D721Med (cell line): ENCODE data around the gene SHANK2.

ENCODE experiments used
- DNase-seq: peaks from one replicate; pipeline ENCODE4 v3.0.0; 2011; ENCODE audit warnings: low spot score; ENCODE audit not compliant: insufficient read length
- FAIRE-seq: peaks from 2 replicates; lab custom pipeline; 2011; peaks lifted over from hg19 to GRCh38; lab: Jason Lieb, UNC
- TF ChIP-seq, protein P1 (sequence below): IDR thresholded peaks from 2 replicates; pipeline ENCODE4 v1.5.1; 2012; ENCODE audit warnings: mild to moderate bottlenecking, control low read depth; ENCODE audit not compliant: insufficient read depth; ENCODE audit errors: missing control alignments

Gene SHANK2

DNA sequence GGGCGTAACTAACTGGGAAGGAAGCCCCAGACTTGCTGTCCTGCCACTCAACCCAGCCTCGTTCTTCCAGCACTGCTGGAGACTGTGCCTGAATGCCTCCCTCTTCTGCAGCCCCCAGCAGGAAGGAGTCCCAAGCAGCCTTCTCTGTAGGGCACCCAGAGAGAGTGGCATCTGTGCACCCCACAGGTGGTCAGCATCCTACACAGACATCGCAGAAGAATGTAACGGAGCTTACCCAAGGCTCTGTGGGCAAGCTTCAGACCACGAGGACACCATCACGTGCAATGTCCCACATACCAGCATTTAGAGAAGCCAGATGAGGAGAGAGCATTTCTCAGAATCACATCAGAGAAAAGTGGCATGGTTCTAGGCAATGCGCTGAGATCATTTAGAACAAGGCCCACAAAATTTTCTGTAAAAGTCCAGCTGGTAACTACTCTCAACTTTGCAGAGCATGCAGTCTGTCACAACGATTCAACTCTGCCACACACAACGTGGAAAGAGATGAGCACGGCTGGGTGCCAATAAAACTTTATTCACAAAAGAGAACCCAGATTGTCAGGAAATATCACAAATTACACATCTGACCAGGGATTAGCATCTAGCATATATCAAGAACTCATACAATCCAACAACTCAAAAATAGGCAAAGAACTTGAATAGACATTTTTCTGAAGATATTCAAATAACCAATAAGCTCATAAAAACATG lies 33.4 kb downstream of the SHANK2 start:
- no peak for FAIRE-seq
- DNase-seq: no peak
- TF ChIP-seq, protein P1, sequence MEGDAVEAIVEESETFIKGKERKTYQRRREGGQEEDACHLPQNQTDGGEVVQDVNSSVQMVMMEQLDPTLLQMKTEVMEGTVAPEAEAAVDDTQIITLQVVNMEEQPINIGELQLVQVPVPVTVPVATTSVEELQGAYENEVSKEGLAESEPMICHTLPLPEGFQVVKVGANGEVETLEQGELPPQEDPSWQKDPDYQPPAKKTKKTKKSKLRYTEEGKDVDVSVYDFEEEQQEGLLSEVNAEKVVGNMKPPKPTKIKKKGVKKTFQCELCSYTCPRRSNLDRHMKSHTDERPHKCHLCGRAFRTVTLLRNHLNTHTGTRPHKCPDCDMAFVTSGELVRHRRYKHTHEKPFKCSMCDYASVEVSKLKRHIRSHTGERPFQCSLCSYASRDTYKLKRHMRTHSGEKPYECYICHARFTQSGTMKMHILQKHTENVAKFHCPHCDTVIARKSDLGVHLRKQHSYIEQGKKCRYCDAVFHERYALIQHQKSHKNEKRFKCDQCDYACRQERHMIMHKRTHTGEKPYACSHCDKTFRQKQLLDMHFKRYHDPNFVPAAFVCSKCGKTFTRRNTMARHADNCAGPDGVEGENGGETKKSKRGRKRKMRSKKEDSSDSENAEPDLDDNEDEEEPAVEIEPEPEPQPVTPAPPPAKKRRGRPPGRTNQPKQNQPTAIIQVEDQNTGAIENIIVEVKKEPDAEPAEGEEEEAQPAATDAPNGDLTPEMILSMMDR: no peak

DNA sequence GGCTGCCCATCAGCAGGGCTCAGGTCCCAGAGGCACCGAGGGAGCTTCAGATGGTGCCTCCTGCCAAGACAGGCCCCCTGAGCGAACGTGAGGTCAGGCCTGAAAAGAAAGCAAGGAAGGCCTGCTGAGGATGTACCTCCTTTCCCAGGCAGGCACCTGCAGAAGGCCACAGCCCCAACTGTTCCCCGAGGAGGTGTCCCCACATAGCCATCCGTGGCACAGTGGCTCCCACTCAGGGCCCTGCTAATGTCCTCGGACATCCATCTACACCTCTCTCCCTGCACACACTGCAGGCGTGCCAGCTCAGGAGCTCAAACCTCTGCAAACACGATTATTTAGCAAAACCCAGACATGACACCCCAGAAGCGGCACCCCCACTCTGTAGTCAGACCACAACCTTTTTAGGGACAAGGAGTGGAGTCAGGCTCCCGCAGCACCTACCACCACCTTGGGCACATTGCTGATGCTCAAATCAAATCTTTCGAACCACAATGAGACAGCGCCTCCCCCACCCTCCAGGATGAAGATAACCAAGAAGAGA lies 36.9 kb downstream of the SHANK2 start:
- FAIRE-seq: no peak
- TF ChIP-seq, protein P1: no peak
- no peak for DNase-seq

DNA sequence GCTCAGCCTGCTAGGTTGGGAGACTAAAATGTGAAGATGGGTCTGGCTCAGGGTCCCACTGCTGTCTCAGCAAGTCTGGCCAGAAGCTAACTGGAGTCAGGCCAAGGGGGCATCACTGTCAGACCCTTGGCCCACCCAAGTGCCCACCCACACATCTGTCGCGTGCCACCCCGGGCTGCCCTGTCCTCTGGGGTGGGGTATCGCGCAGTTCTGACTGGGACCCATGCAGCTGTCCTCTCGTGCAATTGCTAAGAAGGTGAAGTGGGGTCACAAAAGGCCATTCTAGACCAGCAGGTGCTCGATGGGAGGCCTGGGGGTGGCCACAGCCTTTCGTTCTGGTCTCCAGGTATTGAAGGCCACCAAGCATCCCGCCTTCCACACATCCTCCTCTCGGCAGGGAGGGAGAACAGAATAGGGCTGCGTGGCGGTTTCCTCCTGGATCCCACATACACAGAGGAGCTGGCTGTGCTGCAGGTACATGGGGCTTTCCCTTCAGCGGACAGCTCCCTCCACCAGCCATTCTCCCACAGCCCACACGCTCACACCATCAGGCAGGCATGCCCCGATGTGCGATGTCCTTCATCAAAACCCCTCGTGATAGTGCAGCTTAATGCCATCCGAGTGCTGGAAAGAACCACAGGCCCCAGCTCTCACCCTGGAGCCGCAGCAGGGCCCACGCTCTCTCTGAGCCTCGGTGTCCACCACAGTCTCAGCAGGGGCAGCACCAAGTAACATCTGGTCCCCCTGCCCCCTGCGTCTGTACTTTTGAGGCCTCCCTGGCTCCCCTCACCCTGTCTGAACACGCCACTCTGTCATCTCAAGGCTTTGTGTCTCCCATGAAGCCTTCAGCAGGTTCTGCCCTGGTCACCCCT lies 37.6 kb downstream of the SHANK2 start:
- TF ChIP-seq, protein P1: no peak
- FAIRE-seq: no peak
- no peak for DNase-seq

DNA sequence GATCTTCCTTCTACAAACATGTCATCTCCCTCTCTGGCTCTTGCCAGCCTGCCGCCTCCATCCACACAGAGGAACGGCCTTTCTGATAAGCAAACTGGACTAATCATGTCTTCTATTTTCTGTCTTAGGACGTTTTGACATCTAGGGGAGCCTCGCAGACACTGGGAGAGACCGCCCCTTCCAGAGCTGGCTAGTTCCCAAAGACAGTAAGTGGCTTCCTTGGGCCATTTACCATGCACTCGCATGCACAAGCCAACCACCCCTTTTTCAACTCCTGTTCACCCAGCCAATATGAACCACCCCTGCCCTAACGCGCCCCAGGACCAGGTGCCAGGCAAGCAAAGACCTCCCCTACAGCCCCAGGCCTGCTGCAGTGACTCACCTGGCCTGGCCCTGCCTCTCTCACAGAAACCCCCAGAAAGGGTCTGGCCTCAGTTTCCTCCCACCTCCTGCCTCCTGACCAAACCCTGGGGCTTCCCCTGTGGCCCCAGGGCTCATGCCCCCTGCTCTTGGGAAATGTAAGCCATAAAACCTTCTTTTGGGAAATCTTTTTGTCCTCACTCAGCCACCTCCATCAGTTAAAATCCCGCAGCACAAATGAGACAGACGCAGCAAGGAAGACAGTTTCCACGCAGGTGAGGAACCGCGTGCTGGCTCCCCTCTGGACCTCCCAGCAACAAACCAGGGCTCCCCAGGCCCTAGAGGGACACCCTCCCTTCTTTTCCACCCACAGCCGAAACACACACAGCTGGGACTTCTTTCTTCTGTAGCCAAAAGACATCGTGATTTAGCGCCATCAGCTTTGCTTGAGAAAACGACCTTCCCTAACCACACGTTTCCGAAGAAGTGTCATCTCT lies 38.5 kb downstream of the SHANK2 start:
- DNase-seq (no peak), FAIRE-seq (no peak)

DNA sequence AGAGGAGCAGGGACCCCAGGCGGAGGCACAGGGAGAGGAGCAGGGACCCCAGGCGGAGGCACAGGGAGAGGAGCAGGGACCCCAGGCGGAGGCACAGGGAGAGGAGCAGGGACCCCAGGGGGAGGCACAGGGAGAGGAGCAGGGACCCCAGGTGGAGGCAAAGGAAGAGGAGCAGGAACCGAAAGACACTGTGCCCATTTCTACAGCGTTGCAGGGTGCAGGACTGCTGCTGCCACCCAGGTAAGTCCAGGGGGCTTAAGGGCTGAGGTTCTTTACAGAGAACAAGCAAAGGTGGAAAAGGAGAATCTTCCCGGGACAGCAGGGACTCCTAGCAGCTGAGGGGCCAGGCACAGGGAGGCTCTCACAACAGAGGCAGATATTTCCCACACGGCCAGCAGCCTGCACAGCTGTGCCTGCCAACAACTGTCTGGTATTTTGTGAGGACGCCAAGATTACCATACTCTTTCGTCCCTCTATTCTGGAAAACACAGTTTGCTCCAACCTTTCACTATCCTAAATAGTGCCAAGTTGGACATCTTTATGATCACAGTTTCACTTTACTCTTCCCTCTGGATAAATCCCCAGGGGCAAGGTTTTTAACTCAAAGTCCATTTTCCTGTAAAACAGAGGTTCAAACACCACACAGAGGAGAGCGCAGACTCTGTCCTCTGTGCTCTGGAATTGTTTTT lies 39.4 kb downstream of the SHANK2 start:
- FAIRE-seq (no peak), DNase-seq (no peak)
- TF ChIP-seq, protein P1: no peak

More for the DNA sequence above, 38.5 kb downstream of the SHANK2 start:
- TF ChIP-seq, protein P1: no peak

DNA sequence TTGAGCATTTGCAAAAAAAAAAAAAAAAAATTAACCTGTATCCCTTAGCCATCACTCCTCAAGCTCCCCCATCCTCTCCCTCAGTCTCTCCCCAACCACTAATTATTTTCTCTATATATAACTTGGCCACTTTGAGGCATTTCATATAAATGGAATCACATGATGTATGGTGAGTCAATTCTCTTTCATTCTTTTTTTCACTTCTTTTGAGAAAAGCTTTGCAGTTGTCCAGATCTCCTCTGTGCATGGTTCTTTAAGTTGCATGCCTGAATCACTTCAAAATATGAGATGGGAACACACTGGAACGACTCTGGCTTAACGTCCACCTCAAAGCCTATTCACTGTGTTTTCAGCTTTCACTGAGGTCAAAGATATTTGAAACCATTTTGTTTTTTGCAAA lies 40.7 kb downstream of the SHANK2 start:
- FAIRE-seq (no peak), DNase-seq (no peak)
- TF ChIP-seq, protein P1: no peak
